HG03064 (cell line): ENCODE results near the gene UPB1.
"Not testable (repeated sequence)": the region's sequence is repeated elsewhere in the genome, so short reads cannot be mapped to it uniquely, and the experiment has no call there.

Source experiments
- ATAC-seq: cut with Tn5 transposase; IDR thresholded peaks from one replicate; pipeline ENCODE4 v1.9.1; 2021; ENCODE audit warnings: low read depth; ENCODE audit not compliant: unreplicated experiment

Gene UPB1

GRCh38 chr22:24474649-24475255 is 20.4 kb upstream of the UPB1 start:
- ATAC-seq, result no peak

DNA sequence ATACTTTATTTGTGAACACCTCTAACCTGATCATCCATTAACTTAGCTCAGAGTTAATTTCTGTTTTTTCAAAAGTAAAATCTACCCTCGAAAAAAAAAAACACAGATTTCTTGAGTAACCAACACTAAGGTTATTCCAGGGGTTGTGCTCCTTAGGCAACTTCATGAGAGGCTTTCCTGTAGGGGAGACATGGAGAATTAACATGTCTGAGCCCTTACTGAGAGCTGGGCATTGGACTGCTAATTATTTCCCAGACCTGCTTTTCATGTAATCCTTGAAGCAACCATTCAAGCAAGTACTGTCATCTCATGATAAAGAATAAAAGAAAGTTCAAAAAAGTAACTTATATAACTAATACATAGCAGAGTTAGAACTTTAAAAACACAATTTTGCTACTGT is 13.5 kb upstream of the UPB1 start:
- ATAC-seq, result no peak

GRCh38 chr22:24482575-24482974 is 12.6 kb upstream of the UPB1 start:
- no peak for ATAC-seq

DNA sequence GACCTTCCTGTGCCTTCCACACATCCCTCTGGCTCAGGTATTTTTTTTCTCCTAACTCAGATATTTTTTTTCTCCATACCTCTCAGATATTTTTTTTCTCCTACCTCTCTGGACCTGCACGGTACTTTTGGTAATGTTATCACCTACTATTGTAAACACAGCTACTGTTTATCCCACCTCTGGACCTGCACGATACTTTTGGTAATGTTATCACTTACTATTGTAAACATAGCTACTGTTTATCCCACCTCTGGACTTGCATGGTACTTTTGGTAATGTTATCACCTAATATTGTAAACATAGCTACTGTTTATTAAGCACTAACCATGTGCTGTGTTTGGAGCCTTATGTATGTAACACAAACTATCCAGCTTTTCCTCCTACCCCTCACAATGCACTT is 12.1 kb upstream of the UPB1 start:
- no peak for ATAC-seq

- no peak for ATAC-seq
These were observed 11.1 kb upstream of the UPB1 start for GRCh38 chr22:24483976-24484545.

- no peak for ATAC-seq
These were observed 10.0 kb upstream of the UPB1 start for GRCh38 chr22:24485170-24485569.

DNA sequence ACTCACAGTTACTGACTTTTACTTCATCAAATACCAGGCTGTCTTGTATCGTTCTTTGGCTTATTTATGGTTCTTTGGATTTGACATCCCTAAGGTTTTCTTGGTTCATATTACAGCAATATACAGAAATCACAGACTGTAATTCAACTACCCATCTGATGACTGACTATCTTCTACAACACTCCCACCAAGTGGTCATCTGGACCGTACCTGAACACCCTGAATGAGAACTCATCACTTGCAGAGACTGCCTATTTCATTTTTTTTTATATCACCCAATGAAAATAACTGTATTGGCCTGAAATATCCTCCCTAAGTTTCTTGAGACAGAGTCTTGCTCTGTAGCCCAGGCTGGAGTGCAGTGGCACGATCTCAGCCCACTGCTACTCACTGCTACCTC is 9.5 kb upstream of the UPB1 start:
- no peak for ATAC-seq

DNA sequence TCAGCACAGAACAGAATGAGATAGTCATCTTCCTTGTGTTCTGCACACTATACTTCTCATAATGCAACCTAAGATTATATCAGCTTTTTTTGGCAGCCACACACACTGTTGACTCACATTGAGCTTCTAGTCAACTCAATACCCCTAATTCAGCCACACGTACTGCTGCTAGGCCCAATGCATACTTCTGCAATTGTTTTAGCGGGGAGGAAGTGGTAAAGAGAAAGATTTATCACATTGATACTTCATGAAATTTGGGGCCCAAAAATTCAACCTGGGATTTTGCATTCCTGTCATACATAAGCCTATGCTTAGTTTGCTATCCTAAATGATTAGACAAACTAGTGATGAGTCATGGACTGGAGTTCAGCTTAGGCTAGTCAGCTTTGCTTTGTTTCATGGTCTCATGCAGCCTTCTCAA is 8.6 kb upstream of the UPB1 start:
- no peak for ATAC-seq

DNA sequence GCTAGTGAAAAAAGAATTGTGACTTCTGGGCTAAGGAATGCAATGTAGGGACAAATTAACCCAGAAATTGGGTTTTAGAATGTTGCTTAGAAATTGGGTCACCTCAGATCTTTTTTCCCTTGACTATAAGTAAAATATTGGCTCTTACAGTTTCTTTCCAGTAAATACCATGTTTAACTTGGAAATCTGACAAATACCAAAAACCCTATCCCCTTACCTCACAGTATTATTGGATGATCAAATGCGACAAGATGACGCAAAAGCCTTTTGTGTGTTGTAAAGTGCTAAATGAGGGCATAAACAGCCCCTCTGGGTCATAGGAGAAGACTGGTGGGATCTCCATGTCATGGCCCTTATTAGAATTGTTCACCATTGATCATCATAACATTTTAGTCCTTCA is 6.1 kb upstream of the UPB1 start:
- ATAC-seq, result no peak

- not testable (repeated sequence) for ATAC-seq
These were observed 5.7 kb upstream of the UPB1 start for GRCh38 chr22:24489434-24489833.

DNA sequence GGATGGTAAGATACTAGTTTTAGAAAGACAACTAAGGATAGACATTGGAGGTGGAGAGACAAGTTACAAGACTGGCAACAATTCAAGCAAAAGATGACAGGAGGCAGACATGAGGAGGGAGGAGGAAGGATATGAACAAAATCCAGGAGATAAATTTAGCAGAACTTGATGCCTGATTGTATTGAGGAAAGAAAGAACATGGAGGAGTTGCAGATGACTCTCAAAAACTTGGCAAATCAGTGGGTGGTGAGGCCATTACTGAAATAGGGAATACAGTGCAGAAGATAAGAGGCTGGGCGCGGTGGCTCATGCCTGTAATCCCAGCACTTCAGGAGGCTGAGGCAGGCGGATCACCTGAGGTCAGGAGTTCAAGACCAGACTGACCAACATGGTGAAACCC is 2.7 kb upstream of the UPB1 start:
- no peak for ATAC-seq

- ATAC-seq, result no peak
These were observed 985 bp upstream of the UPB1 start for GRCh38 chr22:24494167-24494527.

- ATAC-seq, result no peak
These were observed 188 bp downstream of the UPB1 start for GRCh38 chr22:24495365-24495675.

DNA sequence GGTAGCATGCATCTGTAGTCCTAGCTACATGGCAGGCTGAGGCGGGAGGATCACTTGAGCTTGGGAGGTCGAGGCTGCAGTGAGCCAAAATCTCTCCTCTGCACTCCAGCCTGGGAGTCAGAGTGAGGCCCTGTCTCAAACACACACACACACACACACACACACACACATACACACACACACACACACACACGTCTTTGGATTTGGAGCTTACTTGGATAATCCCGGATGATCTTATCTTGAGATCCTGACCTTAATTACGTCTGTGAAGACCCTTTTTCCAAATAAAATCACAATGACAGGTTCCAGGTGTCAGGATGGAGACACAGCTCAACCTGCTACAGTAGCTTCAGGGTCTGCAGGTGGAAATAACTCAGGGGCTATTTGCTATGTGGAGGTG is 1.1 kb downstream of the UPB1 start:
- ATAC-seq, result no peak

DNA sequence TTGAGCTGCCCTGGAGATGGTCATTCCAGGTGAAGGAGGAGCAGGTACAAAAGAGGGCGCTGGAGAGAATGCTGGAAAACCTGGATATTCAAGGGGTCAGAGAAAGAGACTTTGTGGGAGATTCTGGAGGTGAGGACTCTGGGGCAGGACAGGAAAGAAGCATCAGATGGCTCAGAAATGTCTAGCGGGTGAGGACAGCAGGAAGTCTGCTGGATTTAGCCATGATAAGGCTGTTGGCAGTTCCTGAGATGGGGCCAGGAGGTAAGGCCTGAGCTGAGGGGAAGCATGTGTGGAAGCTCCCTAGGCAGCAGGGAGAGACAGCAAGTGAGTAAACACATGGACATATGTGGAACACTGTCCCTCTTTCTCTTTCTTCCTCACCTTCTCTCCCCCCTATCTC is 1.5 kb downstream of the UPB1 start:
- ATAC-seq, result no peak

DNA sequence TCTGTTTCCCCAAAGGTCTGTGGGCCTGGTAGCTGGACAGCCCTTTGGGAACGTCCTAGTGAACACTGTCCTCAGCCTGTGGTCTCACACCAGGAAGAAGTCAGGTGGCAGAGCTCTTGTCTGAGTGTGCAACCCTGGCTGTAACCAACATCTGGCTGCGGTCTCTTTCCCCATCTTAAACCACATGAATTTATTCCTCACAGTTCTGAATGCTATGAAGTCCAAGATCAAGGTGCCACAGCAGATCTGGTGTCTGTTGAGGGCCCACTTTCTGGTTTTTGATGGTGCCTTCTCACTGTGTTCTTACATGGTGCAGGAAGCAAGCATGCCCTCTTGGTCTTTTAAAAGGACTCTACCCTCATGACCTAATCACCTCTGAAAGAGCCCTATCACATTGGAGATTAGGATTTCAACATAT is 2.7 kb downstream of the UPB1 start:
- ATAC-seq, result no peak

GRCh38 chr22:24498824-24499223 is 3.7 kb downstream of the UPB1 start:
- ATAC-seq, result no peak

DNA sequence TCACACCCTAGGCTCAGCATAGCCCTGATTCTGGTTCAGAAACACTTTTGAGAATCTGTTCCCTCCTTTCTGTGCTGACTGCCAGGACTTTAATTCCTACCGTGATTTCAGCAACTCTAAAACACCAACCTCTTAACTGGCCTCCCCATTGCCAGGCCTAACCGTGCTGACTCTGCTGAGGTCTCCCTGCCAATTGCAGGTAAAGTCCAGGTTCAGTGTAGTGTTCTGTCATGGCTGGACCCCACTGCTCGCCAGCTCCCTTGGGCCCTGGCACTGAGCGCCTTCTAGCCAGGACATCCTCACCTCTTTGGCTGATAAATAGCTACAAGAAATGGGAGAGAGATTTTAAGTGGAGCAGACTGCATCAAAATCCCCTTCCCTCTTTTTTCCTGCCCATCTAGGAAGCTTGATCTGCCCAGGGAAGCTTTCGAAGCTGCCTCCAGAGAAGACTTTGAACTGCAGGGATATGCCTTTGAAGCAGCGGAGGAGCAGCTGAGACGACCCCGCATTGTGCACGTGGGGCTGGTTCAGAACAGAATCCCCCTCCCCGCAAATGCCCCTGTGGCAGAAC is 4.7 kb downstream of the UPB1 start:
- no peak for ATAC-seq

- no peak for ATAC-seq
These were observed 5.2 kb downstream of the UPB1 start for GRCh38 chr22:24500277-24500820.

GRCh38 chr22:24501301-24502005 is 6.3 kb downstream of the UPB1 start:
- no peak for ATAC-seq

DNA sequence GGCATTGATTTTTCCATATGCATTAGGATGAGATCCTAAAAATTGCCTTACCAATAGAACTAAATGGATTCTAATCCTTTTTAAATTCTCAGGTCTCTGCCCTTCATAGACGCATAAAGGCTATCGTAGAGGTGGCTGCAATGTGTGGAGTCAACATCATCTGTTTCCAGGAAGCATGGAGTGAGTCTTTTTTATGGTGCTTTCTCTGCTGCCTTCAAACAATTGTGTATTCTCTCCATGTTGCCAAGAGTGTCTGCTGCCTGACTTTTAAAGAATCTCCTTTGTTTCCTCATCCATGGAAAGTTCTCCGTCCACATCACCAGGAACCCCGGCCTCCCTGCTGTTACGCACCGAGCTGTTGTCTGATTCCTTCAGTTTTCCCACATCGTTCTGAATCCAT is 6.9 kb downstream of the UPB1 start:
- ATAC-seq, result no peak

GRCh38 chr22:24502541-24502940 is 7.4 kb downstream of the UPB1 start:
- ATAC-seq, result no peak
